HPDE6-E6E7 (cell line): ENCODE results near the gene PLA2G4A.
"Not testable (repeated sequence)": the region's sequence is repeated elsewhere in the genome, so short reads cannot be mapped to it uniquely, and the experiment has no call there.

ENCODE experiments used
- DNase-seq: peaks from one replicate; pipeline ENCODE4 v3.0.0; 2011; ENCODE audit warnings: missing footprints; ENCODE audit errors: extremely low spot score

The PLA2G4A gene

GRCh38 chr1:186875896-186876835 lies 47.4 kb downstream of the PLA2G4A start:
- DNase-seq: no peak

- no peak for DNase-seq
Observed at GRCh38 chr1:186878356-186878755, 49.6 kb downstream of the PLA2G4A start.

GRCh38 chr1:186880982-186881381 lies 52.2 kb downstream of the PLA2G4A start:
- DNase-seq: no peak

GRCh38 chr1:186882372-186883134 lies 53.8 kb downstream of the PLA2G4A start:
- no peak for DNase-seq

- no peak for DNase-seq
Observed at GRCh38 chr1:186884251-186884650, 55.5 kb downstream of the PLA2G4A start.

- no peak for DNase-seq
Observed at GRCh38 chr1:186887203-186887602, 58.5 kb downstream of the PLA2G4A start.

- DNase-seq: no peak
Observed at GRCh38 chr1:186888367-186888766, 59.6 kb downstream of the PLA2G4A start.

GRCh38 chr1:186892936-186893335 lies 64.2 kb downstream of the PLA2G4A start:
- no peak for DNase-seq

- no peak for DNase-seq
Observed at GRCh38 chr1:186894415-186894814, 65.7 kb downstream of the PLA2G4A start.

GRCh38 chr1:186896211-186896610 lies 67.5 kb downstream of the PLA2G4A start:
- peak; percentile 7 for DNase-seq

- DNase-seq: no peak
Observed at GRCh38 chr1:186897008-186897407, 68.3 kb downstream of the PLA2G4A start.

- no peak for DNase-seq
Observed at GRCh38 chr1:186899577-186899976, 70.8 kb downstream of the PLA2G4A start.

- DNase-seq: no peak
Observed at GRCh38 chr1:186899977-186900376, 71.2 kb downstream of the PLA2G4A start.

- no peak for DNase-seq
Observed at GRCh38 chr1:186900539-186901237, 71.9 kb downstream of the PLA2G4A start.

- no peak for DNase-seq
Observed at GRCh38 chr1:186901631-186902030, 72.9 kb downstream of the PLA2G4A start.

- DNase-seq: no peak
Observed at GRCh38 chr1:186903374-186904136, 74.8 kb downstream of the PLA2G4A start.

- DNase-seq: no peak
Observed at GRCh38 chr1:186904361-186904760, 75.6 kb downstream of the PLA2G4A start.

- DNase-seq: no peak
Observed at GRCh38 chr1:186905561-186905960, 76.8 kb downstream of the PLA2G4A start.

GRCh38 chr1:186915555-186915954 lies 86.8 kb downstream of the PLA2G4A start:
- no peak for DNase-seq

GRCh38 chr1:186917106-186917786 lies 88.5 kb downstream of the PLA2G4A start:
- not testable (repeated sequence) for DNase-seq

- not testable (repeated sequence) for DNase-seq
Observed at GRCh38 chr1:186921386-186921785, 92.6 kb downstream of the PLA2G4A start.
